ENCODE results near the gene TMEM131L.

- TF ChIP-seq GATA3 (IDR thresholded peaks at IDR 0.05; ENCODE audit: low read depth, low read length) = no peak
- no peak for TF ChIP-seq GATA2 (IDR thresholded peaks at IDR 0.05; ENCODE audit: low read depth, low read length)
Observed at GRCh38 chr4:153434190-153434589, 32.0 kb upstream of the TMEM131L start.
